Osteocyte (in vitro differentiated cells): Measurements from ENCODE around the gene ZNF552. TPM values are rescaled to one million over a fixed set of nuclear protein-coding genes. Genes with fewer than 3 reads are reported as not detected.
"Not testable (repeated sequence)": the region's sequence is repeated elsewhere in the genome, so short reads cannot be mapped to it uniquely, and the experiment has no call there.

Experiments
- DNase-seq: peaks from one replicate; pipeline ENCODE4 v3.0.0; 2021; ENCODE audit warnings: mixed read lengths; ENCODE audit not compliant: unreplicated experiment; ENCODE audit errors: extremely low spot score
- H3K27ac Mint-ChIP-seq: one replicate; pipeline ENCODE4 v1.8.0; 2021; ENCODE audit warnings: mild to moderate bottlenecking, mixed read lengths; ENCODE audit not compliant: unreplicated experiment
- H3K27me3 Mint-ChIP-seq: one replicate; pipeline ENCODE4 v1.8.0; 2021; ENCODE audit warnings: mixed read lengths; ENCODE audit not compliant: unreplicated experiment
- H3K36me3 Mint-ChIP-seq: one replicate; pipeline ENCODE4 v1.8.0; 2021; ENCODE audit warnings: mixed read lengths; ENCODE audit not compliant: unreplicated experiment
- H3K4me1 Mint-ChIP-seq: one replicate; pipeline ENCODE4 v1.8.0; 2021; ENCODE audit warnings: mixed read lengths; ENCODE audit not compliant: unreplicated experiment
- H3K4me3 Mint-ChIP-seq: one replicate; pipeline ENCODE4 v1.8.0; 2021; ENCODE audit warnings: mild to moderate bottlenecking, moderate library complexity, mixed read lengths; ENCODE audit not compliant: unreplicated experiment
- H3K9me3 Mint-ChIP-seq: one replicate; pipeline ENCODE4 v1.8.0; 2021; ENCODE audit warnings: mixed read lengths; ENCODE audit not compliant: unreplicated experiment
- CTCF ChIP-seq: fragments of 200-600 bp; sonication (generic); IDR thresholded peaks from 2 replicates; pipeline ENCODE4 v1.5.0; 2021; ENCODE audit warnings: antibody characterized with exemption, mild to moderate bottlenecking, moderate library complexity
- total RNA-seq: library from RNA; stranded (reverse); gene quantifications from 2 replicates; pipeline ENCODE4 v1.2.1, GENCODE V29; 2021

Gene ZNF552
- total RNA-seq, 1 donor from 2014 or later, result 9.0 TPM

DNA sequence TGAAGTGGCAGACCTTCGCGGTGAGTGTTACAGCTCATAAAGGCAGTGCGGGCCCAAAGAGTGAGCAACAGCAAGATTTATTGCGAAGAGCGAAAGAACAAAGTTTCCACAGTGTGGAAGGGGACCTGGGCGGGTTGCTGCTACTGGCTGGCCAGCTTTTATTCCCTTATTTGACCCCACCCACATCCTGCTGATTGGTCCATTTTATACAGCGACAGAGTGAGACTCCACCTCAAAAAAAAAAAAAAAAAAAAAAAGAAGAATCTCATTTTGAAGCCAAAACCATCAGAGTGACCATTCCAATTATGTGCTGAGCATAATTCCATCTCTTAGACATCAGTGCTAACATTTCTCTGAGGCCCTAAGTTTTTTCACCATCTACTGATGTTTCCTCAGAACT lies 1.9 kb upstream of the ZNF552 start:
- Mint-ChIP-seq H3K4me3 (no peak overlapping the region), H3K9me3 (no peaks in the 10 kb centered on the region), H3K27me3 (no peaks in the 10 kb centered on the region), H3K4me1 (peaks cover 33% of the 10 kb centered on the region), H3K36me3 (no peaks in the 10 kb centered on the region), H3K27ac (no peak overlapping the region)
- no peak for TF ChIP-seq CTCF
- no peak for DNase-seq

GRCh38 chr19:57815247-57816075 lies 748 bp upstream of the ZNF552 start:
- H3K4me1 Mint-ChIP-seq, result peaks cover 27% of the 10 kb centered on the region
- peak overlapping the region; percentile 91 for H3K4me3 Mint-ChIP-seq
- DNase-seq, result no peak
- TF ChIP-seq CTCF, result no peak
- no peaks in the 10 kb centered on the region for H3K27me3 Mint-ChIP-seq
- H3K27ac Mint-ChIP-seq, result peak overlapping the region; percentile 87
- H3K9me3 Mint-ChIP-seq, result no peaks in the 10 kb centered on the region
- peaks cover 2% of the 10 kb centered on the region for H3K36me3 Mint-ChIP-seq

DNA sequence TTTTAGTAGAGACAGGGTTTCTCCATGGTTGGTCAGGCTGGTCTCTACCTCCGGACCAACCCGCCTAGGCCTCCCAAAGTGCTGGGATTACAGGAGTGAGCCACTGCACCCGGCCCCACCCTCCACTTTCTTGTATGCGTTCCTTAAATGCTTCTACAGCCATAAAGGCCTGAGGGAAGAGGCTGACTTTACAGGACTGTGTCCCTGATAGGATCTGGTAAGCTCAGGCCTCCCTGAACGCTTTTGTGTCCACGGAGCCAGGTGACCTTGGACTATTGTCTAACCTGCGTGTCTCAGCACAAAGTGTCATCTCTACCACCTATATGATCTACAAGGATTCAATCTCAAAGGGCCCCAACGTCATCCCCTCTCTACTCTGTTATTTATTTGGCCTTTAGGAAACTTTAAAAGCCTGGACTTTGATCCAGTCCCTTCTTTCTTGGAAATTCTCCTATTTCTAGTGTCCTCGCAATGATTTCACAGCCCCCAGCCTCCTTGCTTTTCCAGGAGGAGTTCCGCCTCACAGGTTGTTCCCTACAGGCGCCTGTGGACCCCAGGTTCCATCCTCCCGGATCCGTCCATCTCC lies 701 bp downstream of the ZNF552 start:
- Mint-ChIP-seq H3K27me3 (no peaks in the 10 kb centered on the region), H3K4me1 (peaks cover 17% of the 10 kb centered on the region), H3K4me3 (peak overlapping the region; percentile 91), H3K36me3 (peaks cover 11% of the 10 kb centered on the region), H3K9me3 (no peaks in the 10 kb centered on the region), H3K27ac (peak overlapping the region; percentile 87)
- no peak for DNase-seq
- TF ChIP-seq CTCF, result no peak

DNA sequence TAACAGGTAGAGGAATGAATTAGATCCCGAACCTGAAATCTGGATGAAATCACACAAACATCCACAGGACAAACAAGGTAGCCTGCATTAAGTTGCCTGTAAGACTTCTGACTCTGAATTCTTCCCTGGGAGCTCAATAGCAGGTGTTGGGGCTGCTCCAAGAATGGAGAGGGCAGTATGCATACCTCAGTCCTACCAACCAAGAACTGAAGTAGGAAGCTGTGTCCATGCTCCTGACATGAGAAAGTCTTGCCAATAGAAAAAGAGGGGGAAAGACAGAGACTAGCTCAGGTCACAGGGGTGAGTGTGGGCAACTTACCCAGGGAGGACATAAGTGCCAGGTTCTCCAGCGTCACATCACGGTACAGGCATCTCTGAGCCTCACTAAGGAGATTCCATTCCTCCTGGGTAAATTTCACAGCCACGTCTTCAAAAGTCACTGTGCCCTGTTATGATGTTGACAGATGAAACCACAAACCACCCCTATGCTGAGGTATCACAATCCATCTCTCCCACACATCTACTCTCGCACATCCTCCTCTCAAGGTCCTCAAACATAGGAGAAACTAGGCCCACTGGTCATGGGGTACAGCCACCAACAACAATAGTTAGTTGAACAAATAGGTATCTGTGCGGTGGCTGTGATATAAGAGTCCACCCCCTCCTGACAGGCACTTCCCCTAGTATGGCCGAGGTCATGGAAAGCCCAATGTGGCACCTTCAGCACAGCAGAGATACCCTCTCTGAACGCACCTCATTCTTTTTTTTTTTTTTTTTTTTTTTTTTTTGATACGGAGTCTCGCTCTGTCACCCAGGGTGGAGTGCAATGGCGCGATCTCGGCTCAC lies 1.5 kb downstream of the ZNF552 start:
- DNase-seq, H3K9me3 Mint-ChIP-seq, H3K27me3 Mint-ChIP-seq, H3K27ac Mint-ChIP-seq: not testable (repeated sequence)
- H3K4me3 Mint-ChIP-seq, result peak overlapping the region; percentile 52
- peaks cover 17% of the 10 kb centered on the region for H3K4me1 Mint-ChIP-seq
- H3K36me3 Mint-ChIP-seq, result peaks cover 13% of the 10 kb centered on the region

DNA sequence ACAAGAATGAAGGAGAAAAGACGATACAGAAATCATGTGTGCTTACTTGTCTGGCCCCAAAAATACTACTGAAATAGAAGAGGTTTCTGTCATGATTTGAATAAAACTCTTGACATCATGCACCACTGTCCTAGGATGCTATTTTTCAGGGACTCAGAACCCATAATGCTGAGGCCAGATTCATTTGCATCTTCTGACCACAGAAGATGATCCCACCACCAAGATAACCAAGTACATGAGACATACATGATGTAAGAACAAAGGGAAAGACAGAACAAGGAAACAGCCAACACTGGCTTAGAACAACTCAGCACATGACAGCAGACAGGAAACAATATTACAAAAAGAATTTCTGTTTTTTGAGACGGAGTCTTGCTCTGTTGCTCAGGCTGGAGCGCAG lies 2.5 kb downstream of the ZNF552 start:
- Mint-ChIP-seq H3K9me3 (no peaks in the 10 kb centered on the region), H3K36me3 (peaks cover 19% of the 10 kb centered on the region), H3K27me3 (no peaks in the 10 kb centered on the region), H3K27ac (no peak overlapping the region), H3K4me3 (no peak overlapping the region), H3K4me1 (peaks cover 17% of the 10 kb centered on the region)
- no peak for DNase-seq
- TF ChIP-seq CTCF, result no peak

DNA sequence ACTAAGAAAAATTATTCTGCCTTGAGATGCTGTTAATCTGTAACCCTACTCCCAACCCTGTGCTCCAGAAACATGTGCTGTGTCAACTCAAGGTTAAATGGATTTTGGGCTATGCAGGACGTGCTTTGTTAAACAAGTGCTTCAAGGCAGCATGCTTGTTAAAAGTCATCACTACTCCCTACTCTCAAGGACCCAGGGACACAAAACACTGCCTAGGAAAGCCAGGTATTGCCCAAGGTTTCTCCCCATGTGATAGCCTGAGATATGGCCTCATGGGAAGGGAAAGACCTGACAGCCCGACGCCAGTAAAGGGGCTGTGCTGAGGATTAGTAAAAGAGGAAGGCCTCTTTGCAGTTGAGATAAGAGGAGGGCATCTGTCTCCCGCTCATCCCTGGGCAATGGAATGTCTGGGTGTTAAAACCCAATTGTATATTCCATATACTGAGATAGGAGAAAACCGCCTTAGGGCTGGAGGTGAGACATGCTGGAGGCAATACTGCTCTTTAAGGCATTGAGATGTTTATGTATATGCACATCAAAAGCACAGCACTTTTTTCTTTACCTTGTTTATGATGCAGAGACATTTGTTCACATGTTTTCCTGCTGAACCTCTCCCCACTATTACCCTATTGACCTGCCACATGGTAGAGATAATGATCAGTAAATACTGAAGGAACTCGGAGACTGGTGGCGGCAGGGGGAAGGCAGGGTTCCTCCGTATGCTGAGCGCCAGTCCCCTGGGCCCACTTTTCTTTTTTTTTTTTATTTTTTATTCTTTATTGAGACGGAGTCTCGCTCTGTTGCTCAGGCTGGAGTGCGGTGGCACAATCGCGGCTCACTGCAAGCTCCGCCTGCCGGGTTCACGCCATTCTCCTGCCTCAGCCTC lies 4.1 kb downstream of the ZNF552 start:
- H3K4me3 Mint-ChIP-seq, H3K27ac Mint-ChIP-seq, DNase-seq, H3K27me3 Mint-ChIP-seq, H3K9me3 Mint-ChIP-seq: not testable (repeated sequence)
- Mint-ChIP-seq H3K36me3 (peaks cover 23% of the 10 kb centered on the region), H3K4me1 (peaks cover 19% of the 10 kb centered on the region)
